NCI-H345 treated with DMSO at 0.1 percent for 48 hours (cell line): Measurements from ENCODE around the gene RBM3.

ENCODE experiments used
- DNase-seq: peaks from one replicate; lab custom pipeline; 2025; ENCODE audit not compliant: unreplicated experiment; lab: John Stamatoyannopoulos, UW

RBM3 gene

GRCh38 chrX:48617542-48618340 lies 43.5 kb downstream of the RBM3 start:
- no peak for DNase-seq

GRCh38 chrX:48626401-48627298 lies 52.4 kb downstream of the RBM3 start:
- no peak for DNase-seq
